ENCODE measurements around the gene NIPBL.
A peak's percentile ranks its signal among the peaks of the same experiment; 100 is the strongest.
"Not testable (repeated sequence)": the region's sequence is repeated elsewhere in the genome, so short reads cannot be mapped to it uniquely, and the experiment has no call there.

The NIPBL gene, protein sequence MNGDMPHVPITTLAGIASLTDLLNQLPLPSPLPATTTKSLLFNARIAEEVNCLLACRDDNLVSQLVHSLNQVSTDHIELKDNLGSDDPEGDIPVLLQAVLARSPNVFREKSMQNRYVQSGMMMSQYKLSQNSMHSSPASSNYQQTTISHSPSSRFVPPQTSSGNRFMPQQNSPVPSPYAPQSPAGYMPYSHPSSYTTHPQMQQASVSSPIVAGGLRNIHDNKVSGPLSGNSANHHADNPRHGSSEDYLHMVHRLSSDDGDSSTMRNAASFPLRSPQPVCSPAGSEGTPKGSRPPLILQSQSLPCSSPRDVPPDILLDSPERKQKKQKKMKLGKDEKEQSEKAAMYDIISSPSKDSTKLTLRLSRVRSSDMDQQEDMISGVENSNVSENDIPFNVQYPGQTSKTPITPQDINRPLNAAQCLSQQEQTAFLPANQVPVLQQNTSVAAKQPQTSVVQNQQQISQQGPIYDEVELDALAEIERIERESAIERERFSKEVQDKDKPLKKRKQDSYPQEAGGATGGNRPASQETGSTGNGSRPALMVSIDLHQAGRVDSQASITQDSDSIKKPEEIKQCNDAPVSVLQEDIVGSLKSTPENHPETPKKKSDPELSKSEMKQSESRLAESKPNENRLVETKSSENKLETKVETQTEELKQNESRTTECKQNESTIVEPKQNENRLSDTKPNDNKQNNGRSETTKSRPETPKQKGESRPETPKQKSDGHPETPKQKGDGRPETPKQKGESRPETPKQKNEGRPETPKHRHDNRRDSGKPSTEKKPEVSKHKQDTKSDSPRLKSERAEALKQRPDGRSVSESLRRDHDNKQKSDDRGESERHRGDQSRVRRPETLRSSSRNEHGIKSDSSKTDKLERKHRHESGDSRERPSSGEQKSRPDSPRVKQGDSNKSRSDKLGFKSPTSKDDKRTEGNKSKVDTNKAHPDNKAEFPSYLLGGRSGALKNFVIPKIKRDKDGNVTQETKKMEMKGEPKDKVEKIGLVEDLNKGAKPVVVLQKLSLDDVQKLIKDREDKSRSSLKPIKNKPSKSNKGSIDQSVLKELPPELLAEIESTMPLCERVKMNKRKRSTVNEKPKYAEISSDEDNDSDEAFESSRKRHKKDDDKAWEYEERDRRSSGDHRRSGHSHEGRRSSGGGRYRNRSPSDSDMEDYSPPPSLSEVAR (N-terminal part only)

GRCh38 chr5:36876299-36876964, at the start of gene NIPBL:
NIPBL (plus strand) TSS chr5:36876769; CDS start chr5:36953697, 76,928 bp downstream.
- DNase-seq (ENCODE audit: low spot score), result peak; percentile 85

GRCh38 chr5:36832274-36832673, 44.3 kb upstream of the NIPBL start:
- no peak for DNase-seq (ENCODE audit: low spot score)

- DNase-seq (ENCODE audit: low spot score), result no peak
Observed at GRCh38 chr5:36836831-36837230, 39.7 kb upstream of the NIPBL start.

GRCh38 chr5:36839489-36840476, 36.8 kb upstream of the NIPBL start:
- no peak for DNase-seq (ENCODE audit: low spot score)

GRCh38 chr5:36841677-36842076, 34.9 kb upstream of the NIPBL start:
- no peak for DNase-seq (ENCODE audit: low spot score)

GRCh38 chr5:36842087-36842486, 34.5 kb upstream of the NIPBL start:
- no peak for DNase-seq (ENCODE audit: low spot score)

GRCh38 chr5:36844305-36844704, 32.3 kb upstream of the NIPBL start:
- no peak for DNase-seq (ENCODE audit: low spot score)

DNA sequence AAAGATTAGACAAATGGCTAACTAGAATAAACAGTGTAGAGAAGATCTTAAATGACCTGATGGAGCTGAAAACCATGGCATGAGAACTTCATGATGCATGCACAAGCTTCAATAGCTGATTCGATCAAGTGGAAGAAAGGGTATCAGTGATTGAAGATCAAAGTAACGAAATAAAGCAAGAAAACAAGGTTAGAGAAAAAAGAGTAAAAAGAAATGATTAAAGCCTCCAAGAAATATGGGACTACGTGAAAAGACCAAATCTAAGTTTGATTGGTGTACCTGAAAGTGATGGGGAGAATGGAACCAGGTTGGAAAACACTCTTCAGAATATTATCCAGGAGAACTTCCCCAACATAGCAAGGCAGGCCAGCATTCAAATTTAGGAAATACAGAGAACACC, 28.0 kb upstream of the NIPBL start:
- not testable (repeated sequence) for DNase-seq (ENCODE audit: low spot score)

- not testable (repeated sequence) for DNase-seq (ENCODE audit: low spot score)
Observed at GRCh38 chr5:36852903-36853302, 23.7 kb upstream of the NIPBL start.

DNA sequence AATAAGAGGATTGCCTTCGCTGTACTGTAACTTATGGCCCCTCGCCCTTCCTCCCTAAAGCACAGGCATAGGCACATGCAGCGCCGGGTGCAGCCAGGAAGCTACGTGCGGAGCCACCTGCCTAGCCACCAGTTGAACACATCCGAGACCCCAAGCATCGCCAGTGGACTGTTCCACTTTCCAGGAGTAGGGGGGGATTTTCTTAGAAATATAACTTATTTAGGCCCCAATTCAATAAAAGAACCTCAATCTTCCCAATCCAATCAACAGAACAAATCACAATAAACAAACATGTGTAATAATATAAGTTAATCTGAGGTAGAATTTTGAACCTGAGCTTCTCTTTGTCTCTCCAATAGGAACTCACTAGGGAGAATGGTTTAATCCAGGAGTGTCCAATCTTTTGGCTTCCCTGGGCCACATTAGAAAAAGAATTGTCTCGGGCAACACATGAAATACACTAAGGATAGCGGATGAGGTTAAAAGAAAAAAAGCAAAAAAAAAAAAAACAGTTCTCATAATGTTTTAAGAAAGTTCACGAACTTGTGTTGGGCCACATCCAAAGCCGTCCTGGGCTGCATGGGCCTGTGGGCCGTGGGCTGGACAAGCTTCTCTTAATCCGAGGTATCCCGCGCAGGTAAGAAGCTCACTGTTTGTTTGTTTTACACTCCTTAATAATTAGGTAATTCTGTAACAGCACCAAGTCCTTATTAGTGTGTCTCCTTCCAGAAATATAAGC, 22.0 kb upstream of the NIPBL start:
- no peak for DNase-seq (ENCODE audit: low spot score)

- DNase-seq (ENCODE audit: low spot score), result no peak
Observed at GRCh38 chr5:36855141-36855495, 21.5 kb upstream of the NIPBL start.

DNA sequence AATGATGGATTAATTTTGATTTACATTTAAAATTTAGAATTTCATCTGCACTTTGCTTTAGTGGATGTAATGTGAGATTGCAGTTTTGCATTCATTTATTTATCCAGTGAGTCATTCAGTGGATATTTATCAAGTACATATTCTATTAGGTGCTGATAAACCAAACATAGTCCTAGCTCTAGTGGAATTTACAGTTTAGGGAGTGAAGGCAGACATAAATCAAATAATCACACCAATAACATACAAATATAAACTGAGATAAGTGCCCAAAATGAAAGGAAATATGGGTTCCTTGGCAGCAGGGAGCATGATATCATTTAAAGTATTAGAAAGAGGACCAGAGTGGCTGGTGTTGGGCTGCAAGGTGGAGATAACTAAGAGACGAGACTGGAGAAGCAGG, 14.7 kb upstream of the NIPBL start:
- DNase-seq (ENCODE audit: low spot score), result no peak

GRCh38 chr5:36870399-36871040, 6.0 kb upstream of the NIPBL start:
- DNase-seq (ENCODE audit: low spot score), result peak; percentile 70

GRCh38 chr5:36874465-36874864, 2.1 kb upstream of the NIPBL start:
- no peak for DNase-seq (ENCODE audit: low spot score)

- DNase-seq (ENCODE audit: low spot score), result no peak
Observed at GRCh38 chr5:36875051-36875789, 1.3 kb upstream of the NIPBL start.

- DNase-seq (ENCODE audit: low spot score), result peak; percentile 64
Observed at GRCh38 chr5:36875790-36876298, 725 bp upstream of the NIPBL start.

DNA sequence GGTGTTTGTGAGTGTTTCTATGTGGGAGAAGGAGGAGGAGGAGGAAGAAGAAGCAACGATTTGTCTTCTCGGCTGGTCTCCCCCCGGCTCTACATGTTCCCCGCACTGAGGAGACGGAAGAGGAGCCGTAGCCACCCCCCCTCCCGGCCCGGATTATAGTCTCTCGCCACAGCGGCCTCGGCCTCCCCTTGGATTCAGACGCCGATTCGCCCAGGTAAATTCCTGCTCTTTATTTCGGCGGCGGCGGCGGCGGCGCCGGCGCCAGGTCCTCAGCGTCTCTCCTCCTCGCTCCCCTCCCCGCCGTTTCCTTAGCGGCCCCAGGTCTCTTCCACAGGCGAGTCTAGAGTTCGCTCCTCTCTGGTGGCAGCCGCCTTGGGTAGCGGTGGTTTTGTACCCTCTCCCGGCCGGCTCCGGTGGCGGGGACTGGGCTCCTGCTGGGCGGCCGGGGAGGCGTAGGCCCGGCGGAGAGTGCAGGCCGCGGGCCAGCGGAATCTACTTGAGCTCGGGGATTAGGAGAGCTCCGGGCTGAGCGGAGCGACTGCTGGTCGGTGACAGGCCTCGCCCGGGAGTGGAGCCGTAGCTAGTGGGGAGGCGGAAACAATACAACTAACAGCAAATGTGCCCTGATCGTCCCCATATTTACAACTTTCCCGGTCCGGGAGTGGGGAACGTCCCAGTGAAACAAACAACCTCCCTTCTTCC, 547 bp downstream of the NIPBL start:
- DNase-seq (ENCODE audit: low spot score), result peak; percentile 35

Measured in HuH-7.5 (cell line).